ENCODE measurements around the gene CIAPIN1. TPM values are rescaled to one million over a fixed set of nuclear protein-coding genes. Genes with fewer than 3 reads are reported as not detected.

The CIAPIN1 gene
- total and polyA plus RNA-seq, 2 donors from 2014 or later: 53.6 to 56.3 TPM

GRCh38 chr16:57409065-57409464, 38.1 kb downstream of the CIAPIN1 start:
- peak overlapping the region; percentile 45 to 72 for H3K27ac ChIP-seq (ENCODE audit: low read depth in 2 of 2, low read length in 2 of 2)
- H3K36me3 ChIP-seq (ENCODE audit: control insufficient read depth in 2 of 3, insufficient read depth in 3 of 3, low read length in 3 of 3): no peaks in the 10 kb centered on the region
- FAIRE-seq: no peak

DNA sequence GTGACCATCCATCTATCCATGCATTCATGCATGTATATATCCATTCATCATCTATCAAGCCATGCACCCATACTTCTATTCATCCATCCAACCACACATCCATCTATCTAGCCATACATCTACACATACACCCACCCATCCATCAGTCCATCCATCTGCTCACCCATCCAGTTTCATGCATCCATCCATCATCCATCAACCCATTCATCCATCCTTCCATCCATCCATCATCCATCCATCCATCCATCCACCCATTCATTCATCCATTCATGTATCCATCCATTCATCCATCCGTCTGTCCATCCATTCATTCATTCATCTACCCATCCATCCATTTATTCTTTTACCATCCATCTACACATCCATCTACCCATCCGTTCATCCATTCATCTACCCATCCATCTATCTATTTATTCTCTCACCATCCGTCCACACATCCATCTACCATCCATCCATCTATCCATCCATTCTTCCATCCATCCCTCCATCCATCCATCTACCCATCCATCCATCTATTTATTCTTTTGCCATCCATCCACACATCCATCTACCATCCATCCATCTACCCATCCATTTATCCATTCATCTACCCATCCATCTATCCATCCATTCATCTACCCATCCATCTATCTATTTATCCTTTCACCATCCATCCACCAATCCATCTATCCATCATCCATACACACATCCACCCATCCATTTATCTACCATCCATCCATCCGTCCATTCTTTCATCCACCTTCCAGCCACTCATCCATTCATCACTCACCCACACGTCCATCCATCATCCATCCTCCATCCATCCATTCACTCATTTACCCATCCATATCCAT, 39.4 kb downstream of the CIAPIN1 start:
- no peaks in the 10 kb centered on the region for H3K27me3 ChIP-seq (ENCODE audit: control insufficient read depth, insufficient read depth, low read length)
- no peak overlapping the region for H3K9ac ChIP-seq (ENCODE audit: low read length in 3 of 3)
- TF ChIP-seq, protein P1, sequence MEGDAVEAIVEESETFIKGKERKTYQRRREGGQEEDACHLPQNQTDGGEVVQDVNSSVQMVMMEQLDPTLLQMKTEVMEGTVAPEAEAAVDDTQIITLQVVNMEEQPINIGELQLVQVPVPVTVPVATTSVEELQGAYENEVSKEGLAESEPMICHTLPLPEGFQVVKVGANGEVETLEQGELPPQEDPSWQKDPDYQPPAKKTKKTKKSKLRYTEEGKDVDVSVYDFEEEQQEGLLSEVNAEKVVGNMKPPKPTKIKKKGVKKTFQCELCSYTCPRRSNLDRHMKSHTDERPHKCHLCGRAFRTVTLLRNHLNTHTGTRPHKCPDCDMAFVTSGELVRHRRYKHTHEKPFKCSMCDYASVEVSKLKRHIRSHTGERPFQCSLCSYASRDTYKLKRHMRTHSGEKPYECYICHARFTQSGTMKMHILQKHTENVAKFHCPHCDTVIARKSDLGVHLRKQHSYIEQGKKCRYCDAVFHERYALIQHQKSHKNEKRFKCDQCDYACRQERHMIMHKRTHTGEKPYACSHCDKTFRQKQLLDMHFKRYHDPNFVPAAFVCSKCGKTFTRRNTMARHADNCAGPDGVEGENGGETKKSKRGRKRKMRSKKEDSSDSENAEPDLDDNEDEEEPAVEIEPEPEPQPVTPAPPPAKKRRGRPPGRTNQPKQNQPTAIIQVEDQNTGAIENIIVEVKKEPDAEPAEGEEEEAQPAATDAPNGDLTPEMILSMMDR (IDR thresholded peaks at IDR 0.05; ENCODE audit: borderline replicate concordance, extremely low read depth, insufficient read depth): no peak
- H3K36me3 ChIP-seq (ENCODE audit: control insufficient read depth in 2 of 3, insufficient read depth in 3 of 3, low read length in 3 of 3): no peaks in the 10 kb centered on the region
- no peak overlapping the region for H3K27ac ChIP-seq (ENCODE audit: low read depth in 2 of 2, low read length in 2 of 2)
- no peak overlapping the region for H3K4me3 ChIP-seq (ENCODE audit: low read length in 3 of 3)
- DNase-seq: no peak
- FAIRE-seq: no peak
- peaks cover 0 to 2% (median 0%) of the 10 kb centered on the region in 3 donors for H3K4me1 ChIP-seq (ENCODE audit: control insufficient read depth in 2 of 3, insufficient read depth in 2 of 3, low read depth in 1 of 3, low read length in 3 of 3)
- intact Hi-C loops (cut with DNase I): no loop called here
- H3K9me3 ChIP-seq (ENCODE audit: control insufficient read depth in 2 of 3, insufficient read depth in 1 of 3, low read length in 3 of 3): no peaks in the 10 kb centered on the region

More at GRCh38 chr16:57409065-57409464, 38.1 kb downstream of the CIAPIN1 start:
- Histone ChIP-seq H3K9ac (ENCODE audit: low read length in 3 of 3) (no peak overlapping the region), H3K9me3 (ENCODE audit: control insufficient read depth in 2 of 3, insufficient read depth in 1 of 3, low read length in 3 of 3) (no peaks in the 10 kb centered on the region), H3K4me3 (ENCODE audit: low read length in 3 of 3) (no peak overlapping the region), H3K4me1 (ENCODE audit: control insufficient read depth in 2 of 3, insufficient read depth in 2 of 3, low read depth in 1 of 3, low read length in 3 of 3) (peaks cover 0 to 2% (median 0%) of the 10 kb centered on the region in 3 donors), H3K27me3 (ENCODE audit: control insufficient read depth, insufficient read depth, low read length) (no peaks in the 10 kb centered on the region)
- intact Hi-C loops (cut with DNase I): no loop called here
- TF ChIP-seq, protein P1 (IDR thresholded peaks at IDR 0.05; ENCODE audit: borderline replicate concordance, extremely low read depth, insufficient read depth): no peak
- DNase-seq: no peak

- H3K4me1 ChIP-seq (ENCODE audit: control insufficient read depth in 2 of 3, insufficient read depth in 2 of 3, low read depth in 1 of 3, low read length in 3 of 3): peaks cover 0 to 2% (median 0%) of the 10 kb centered on the region in 3 donors
- no peaks in the 10 kb centered on the region for H3K9me3 ChIP-seq (ENCODE audit: control insufficient read depth in 2 of 3, insufficient read depth in 1 of 3, low read length in 3 of 3)
- no peaks in the 10 kb centered on the region for H3K27me3 ChIP-seq (ENCODE audit: control insufficient read depth, insufficient read depth, low read length)
- no peak overlapping the region for H3K4me3 ChIP-seq (ENCODE audit: low read length in 3 of 3)
- TF ChIP-seq, protein P1 (IDR thresholded peaks at IDR 0.05; ENCODE audit: borderline replicate concordance, extremely low read depth, insufficient read depth): no peak
- no peaks in the 10 kb centered on the region for H3K36me3 ChIP-seq (ENCODE audit: control insufficient read depth in 2 of 3, insufficient read depth in 3 of 3, low read length in 3 of 3)
- FAIRE-seq: no peak
- intact Hi-C loops (cut with DNase I): no loop called here
- no peak for DNase-seq
- no peak overlapping the region for H3K27ac ChIP-seq (ENCODE audit: low read depth in 2 of 2, low read length in 2 of 2)
- H3K9ac ChIP-seq (ENCODE audit: low read length in 3 of 3): no peak overlapping the region
Observed at GRCh38 chr16:57406881-57407280, 40.3 kb downstream of the CIAPIN1 start.

Measured in kidney (tissue), 14 donors.